Natural killer cell (primary cell): ENCODE results near the gene RGS6. TPM values are rescaled to one million over a fixed set of nuclear protein-coding genes. Genes with fewer than 3 reads are reported as not detected.

Experiments
- ATAC-seq, 3 donors: fragments of 150-1000 bp in 2 of 3; fragments of 200-7000 bp in 1 of 3; cut with Tn5 transposase; 1 replicate in 1 of 3; 2 replicates in 2 of 3; pipeline ENCODE4 v1.10.0; 2021; ENCODE audit warnings: mild to moderate bottlenecking in 2 of 3, moderate library complexity in 2 of 3
- DNase-seq, 2 donors: peaks; one replicate each; pipeline versions ENCODE4 v3.0.0 to v3.0.0-alpha.2; 2013 to 2021; ENCODE audit warnings: mixed read lengths in 1 of 2
- H3K27ac ChIP-seq: one replicate; pipeline ENCODE4 v1.5.1; 2013; ENCODE audit warnings: mild to moderate bottlenecking, low read length
- H3K27me3 ChIP-seq: one replicate; pipeline ENCODE4 v1.6.1; 2013; ENCODE audit warnings: low read length; ENCODE audit not compliant: control insufficient read depth, insufficient read depth
- H3K36me3 ChIP-seq: one replicate; pipeline ENCODE4 v1.6.1; 2013; ENCODE audit warnings: low read length; ENCODE audit not compliant: control insufficient read depth, insufficient read depth
- H3K4me1 ChIP-seq: one replicate; pipeline ENCODE4 v1.6.1; 2013; ENCODE audit warnings: low read length; ENCODE audit not compliant: control insufficient read depth, insufficient read depth
- H3K4me3 ChIP-seq: one replicate; pipeline ENCODE4 v1.5.1; 2013; ENCODE audit warnings: low read length
- H3K9me3 ChIP-seq: one replicate; pipeline ENCODE4 v1.6.1; 2013; ENCODE audit warnings: low read length; ENCODE audit not compliant: control insufficient read depth, insufficient read depth
- H3K27ac Mint-ChIP-seq, 2 donors: one replicate each; pipeline ENCODE4 v1.8.0; 2022; ENCODE audit warnings: mild to moderate bottlenecking in 2 of 2, mixed read lengths in 2 of 2, moderate library complexity in 1 of 2
- H3K27me3 Mint-ChIP-seq, 2 donors: one replicate each; pipeline ENCODE4 v1.8.0; 2022; ENCODE audit warnings: low read depth in 2 of 2, mixed read lengths in 2 of 2
- H3K36me3 Mint-ChIP-seq: one replicate; pipeline ENCODE4 v1.8.0; 2022; ENCODE audit warnings: mixed read lengths
- H3K4me1 Mint-ChIP-seq, 2 donors: one replicate each; pipeline ENCODE4 v1.8.0; 2022; ENCODE audit warnings: mixed read lengths in 2 of 2
- H3K4me3 Mint-ChIP-seq: one replicate; pipeline ENCODE4 v1.8.0; 2022; ENCODE audit warnings: mild to moderate bottlenecking, moderate library complexity, mixed read lengths
- H3K9me3 Mint-ChIP-seq, 2 donors: one replicate each; pipeline ENCODE4 v1.8.0; 2022; ENCODE audit warnings: mixed read lengths in 2 of 2
- WGBS: methylation state at CpG from one replicate; pipeline ENCODE4 v1.1.7; 2013; ENCODE audit warnings: missing lambda C conversion rate; ENCODE audit not compliant: insufficient coverage; 5-methylcytosine and 5-hydroxymethylcytosine counted together
- intact Hi-C: fragments of 100-400 bp; cut with micrococcal nuclease; formaldehyde crosslinking; loops from one replicate; pipeline ENCODE4 v1.14.2; 2022
- total RNA-seq, 4 donors: library from RNA; stranded (reverse); fragments of 120-200 nt in 1 of 4; gene quantifications; one replicate each; pipeline versions ENCODE4 v1.2.3 to v1.2.4, GENCODE V29; 2013 to 2022
- TF ChIP-seq, protein P1 (sequence below): fragments of 200-600 bp; IDR thresholded peaks from one replicate; pipeline ENCODE4 v1.8.0; 2022; ENCODE audit warnings: antibody characterized with exemption

RGS6 gene
- total RNA-seq, 3 donors from 2014 or later (not counting 1 experiment from before 2014, with no cell fraction given) = 0.75 to 1.4 TPM; not detected in 1

DNA sequence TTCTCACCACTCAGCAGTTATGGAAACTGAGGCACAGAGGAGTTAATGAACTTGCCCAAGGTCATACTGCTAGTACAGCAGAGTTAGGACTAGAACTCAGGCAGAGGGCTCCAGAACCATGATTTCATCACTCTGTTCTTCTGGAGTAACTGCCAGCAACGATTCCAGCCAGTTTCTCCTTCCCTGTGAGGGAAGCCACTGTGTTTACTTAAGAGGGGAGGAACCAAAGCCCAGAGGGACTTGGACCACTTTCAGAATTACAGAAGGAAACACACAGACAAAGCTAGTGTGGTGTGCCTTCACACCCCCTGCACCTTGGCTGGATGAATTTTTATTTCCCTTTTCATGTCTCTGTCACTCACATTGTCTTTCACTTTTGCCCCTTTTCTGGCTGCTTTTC is 563.4 kb downstream of the RGS6 start:
- Mint-ChIP-seq H3K4me3 (no peak overlapping the region), H3K9me3 (no peaks in the 10 kb centered on the region), H3K27me3 (peaks cover 3 to 17% of the 10 kb centered on the region in 2 donors), H3K27ac (no peak overlapping the region), H3K36me3 (peaks cover 8% of the 10 kb centered on the region), H3K4me1 (no peaks in the 10 kb centered on the region)
- 10% methylated on average over 1 of the region's 1 CpG for WGBS
- no peaks in the 10 kb centered on the region for H3K9me3 ChIP-seq
- no peak overlapping the region for H3K27ac ChIP-seq
- TF ChIP-seq, protein P1, sequence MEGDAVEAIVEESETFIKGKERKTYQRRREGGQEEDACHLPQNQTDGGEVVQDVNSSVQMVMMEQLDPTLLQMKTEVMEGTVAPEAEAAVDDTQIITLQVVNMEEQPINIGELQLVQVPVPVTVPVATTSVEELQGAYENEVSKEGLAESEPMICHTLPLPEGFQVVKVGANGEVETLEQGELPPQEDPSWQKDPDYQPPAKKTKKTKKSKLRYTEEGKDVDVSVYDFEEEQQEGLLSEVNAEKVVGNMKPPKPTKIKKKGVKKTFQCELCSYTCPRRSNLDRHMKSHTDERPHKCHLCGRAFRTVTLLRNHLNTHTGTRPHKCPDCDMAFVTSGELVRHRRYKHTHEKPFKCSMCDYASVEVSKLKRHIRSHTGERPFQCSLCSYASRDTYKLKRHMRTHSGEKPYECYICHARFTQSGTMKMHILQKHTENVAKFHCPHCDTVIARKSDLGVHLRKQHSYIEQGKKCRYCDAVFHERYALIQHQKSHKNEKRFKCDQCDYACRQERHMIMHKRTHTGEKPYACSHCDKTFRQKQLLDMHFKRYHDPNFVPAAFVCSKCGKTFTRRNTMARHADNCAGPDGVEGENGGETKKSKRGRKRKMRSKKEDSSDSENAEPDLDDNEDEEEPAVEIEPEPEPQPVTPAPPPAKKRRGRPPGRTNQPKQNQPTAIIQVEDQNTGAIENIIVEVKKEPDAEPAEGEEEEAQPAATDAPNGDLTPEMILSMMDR = no peak
- H3K27me3 ChIP-seq = no peaks in the 10 kb centered on the region
- H3K36me3 ChIP-seq = no peaks in the 10 kb centered on the region
- ATAC-seq (no peak), DNase-seq (no peak)
- H3K4me3 ChIP-seq = no peak overlapping the region
- intact Hi-C loops = no loop called here
- no peaks in the 10 kb centered on the region for H3K4me1 ChIP-seq

DNA sequence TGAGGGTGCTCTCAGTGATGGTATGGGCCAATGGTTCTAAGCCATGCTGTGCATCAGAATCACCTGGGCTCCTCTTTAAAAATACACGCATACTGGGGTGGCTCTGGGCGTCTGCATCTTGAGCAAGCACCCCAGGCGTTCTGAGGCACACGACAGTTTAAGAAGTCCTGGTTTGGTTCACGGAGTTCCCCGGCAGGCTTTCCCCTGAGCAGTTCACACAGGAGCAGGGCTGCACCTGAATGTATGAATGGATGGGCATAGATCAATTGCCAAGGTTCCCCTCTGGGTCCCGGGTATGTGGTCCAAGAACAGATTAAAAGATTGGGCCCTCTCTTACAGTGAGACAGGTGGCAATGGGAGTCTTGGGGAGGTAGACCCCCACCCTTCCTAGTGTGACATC is 566.4 kb downstream of the RGS6 start:
- Histone ChIP-seq H3K4me3 (no peak overlapping the region), H3K4me1 (no peaks in the 10 kb centered on the region), H3K27me3 (no peaks in the 10 kb centered on the region), H3K36me3 (no peaks in the 10 kb centered on the region), H3K27ac (no peak overlapping the region), H3K9me3 (no peaks in the 10 kb centered on the region)
- 93% methylated on average over 7 of the region's 7 CpGs for WGBS
- H3K9me3 Mint-ChIP-seq = no peaks in the 10 kb centered on the region
- no peak overlapping the region for H3K27ac Mint-ChIP-seq
- peaks cover 5% of the 10 kb centered on the region for H3K36me3 Mint-ChIP-seq
- intact Hi-C loops = no loop called here
- ATAC-seq (no peak), DNase-seq (no peak)
- no peak overlapping the region for H3K4me3 Mint-ChIP-seq
- no peaks in the 10 kb centered on the region for H3K4me1 Mint-ChIP-seq
- peaks cover 3 to 15% of the 10 kb centered on the region in 2 donors for H3K27me3 Mint-ChIP-seq
- TF ChIP-seq, protein P1 = no peak

DNA sequence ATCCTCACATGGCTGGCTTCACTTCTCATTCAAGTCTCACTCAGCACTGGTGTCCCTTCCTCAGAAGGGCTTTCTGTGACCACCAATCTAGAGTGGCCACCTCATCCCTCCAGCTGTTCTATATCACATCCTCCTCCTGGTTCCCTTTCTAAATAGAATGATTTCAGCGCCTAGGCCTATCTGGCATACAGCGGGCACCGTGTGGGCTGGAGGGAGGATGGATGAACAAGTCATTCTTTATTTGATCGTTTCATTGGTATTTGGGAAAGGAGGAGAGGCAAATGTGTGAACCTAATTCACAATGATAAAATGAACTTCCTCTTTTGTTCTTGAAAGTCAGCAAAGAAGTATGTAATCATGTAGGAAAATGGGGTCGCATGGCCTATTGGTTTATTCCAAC is 567.5 kb downstream of the RGS6 start:
- no peaks in the 10 kb centered on the region for H3K36me3 ChIP-seq
- Mint-ChIP-seq H3K36me3 (no peaks in the 10 kb centered on the region), H3K9me3 (no peaks in the 10 kb centered on the region), H3K27me3 (peaks cover 3 to 10% of the 10 kb centered on the region in 2 donors), H3K4me1 (no peaks in the 10 kb centered on the region), H3K27ac (no peak overlapping the region), H3K4me3 (no peak overlapping the region)
- TF ChIP-seq, protein P1 = no peak
- no peaks in the 10 kb centered on the region for H3K4me1 ChIP-seq
- 59% methylated on average over 4 of the region's 5 CpGs for WGBS
- H3K27ac ChIP-seq = no peak overlapping the region
- no peaks in the 10 kb centered on the region for H3K9me3 ChIP-seq
- DNase-seq = no peak
- H3K27me3 ChIP-seq = no peaks in the 10 kb centered on the region
- no peak overlapping the region for H3K4me3 ChIP-seq
- intact Hi-C loops = no loop called here
- no peak for ATAC-seq

DNA sequence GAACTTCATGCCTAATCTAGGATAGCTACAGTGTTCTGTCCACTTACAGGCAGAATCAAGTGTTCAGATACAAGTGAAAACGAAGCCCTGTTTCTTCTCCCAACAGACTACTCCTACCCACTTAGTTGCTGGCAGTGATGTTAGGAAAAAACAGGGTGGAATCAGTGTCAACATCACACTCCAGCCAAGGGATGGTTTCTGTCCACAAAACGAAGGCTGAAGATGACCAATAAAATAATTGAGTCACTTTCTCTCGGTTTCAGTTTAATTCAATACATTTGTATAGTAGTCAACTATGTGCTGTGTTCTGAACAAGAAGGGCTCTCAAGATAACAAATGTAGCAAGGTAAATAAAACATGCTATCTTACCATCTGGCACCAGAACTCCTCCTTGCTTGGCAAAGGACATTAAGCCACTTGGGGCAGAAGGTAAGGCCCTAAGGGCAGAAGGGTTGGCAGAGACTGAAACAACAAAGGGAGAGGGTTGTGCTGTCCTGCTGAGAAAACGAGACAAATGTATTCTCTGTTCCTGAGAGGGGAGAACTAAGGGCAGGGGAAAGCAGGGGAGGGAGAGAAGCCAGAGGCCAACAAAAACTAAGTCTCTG is 568.1 kb downstream of the RGS6 start:
- no peaks in the 10 kb centered on the region for H3K9me3 Mint-ChIP-seq
- no peaks in the 10 kb centered on the region for H3K4me1 Mint-ChIP-seq
- TF ChIP-seq, protein P1 = no peak
- Histone ChIP-seq H3K36me3 (no peaks in the 10 kb centered on the region), H3K27ac (no peak overlapping the region), H3K27me3 (no peaks in the 10 kb centered on the region), H3K4me1 (no peaks in the 10 kb centered on the region), H3K4me3 (no peak overlapping the region), H3K9me3 (no peaks in the 10 kb centered on the region)
- 84% methylated on average over 3 of the region's 4 CpGs for WGBS
- no peaks in the 10 kb centered on the region for H3K36me3 Mint-ChIP-seq
- ATAC-seq (no peak), DNase-seq (no peak)
- H3K4me3 Mint-ChIP-seq = no peak overlapping the region
- H3K27ac Mint-ChIP-seq = no peak overlapping the region
- peaks cover 3 to 10% of the 10 kb centered on the region in 2 donors for H3K27me3 Mint-ChIP-seq
- intact Hi-C loops = no loop called here
